MM.1S (cell line): ENCODE measurements around the gene STEEP1.

Source experiments
- DNase-seq: peaks from one replicate; pipeline ENCODE4 v3.0.0-alpha.2; 2015
- H2AFZ ChIP-seq: fragments of 300-600 bp; sonication (generic); 2 replicates; pipeline ENCODE4 v1.6.0; 2016; ENCODE audit warnings: antibody characterized with exemption, low read length
- H3F3A ChIP-seq: fragments of 300-600 bp; sonication (generic); 2 replicates; pipeline ENCODE4 v1.6.1; 2016; ENCODE audit warnings: mild to moderate bottlenecking, antibody characterized with exemption, low read length, moderate library complexity, mixed read lengths; ENCODE audit not compliant: insufficient read depth
- H3K27ac ChIP-seq: fragments of 300-600 bp; sonication (generic); 2 replicates; pipeline ENCODE4 v1.5.1; 2016; ENCODE audit warnings: mild to moderate bottlenecking, low read length
- H3K27me3 ChIP-seq: fragments of 300-600 bp; sonication (generic); replicated peaks from 2 replicates; pipeline ENCODE4 v1.6.0; 2016; ENCODE audit warnings: low read length; ENCODE audit not compliant: insufficient read depth
- H3K36me3 ChIP-seq: fragments of 300-600 bp; sonication (generic); replicated peaks from 2 replicates; pipeline ENCODE4 v1.6.1; 2016; ENCODE audit warnings: mild to moderate bottlenecking, low read length, mixed read lengths; ENCODE audit not compliant: insufficient read depth
- H3K4me1 ChIP-seq: fragments of 300-600 bp; sonication (generic); 2 replicates; pipeline ENCODE4 v1.6.1; 2016; ENCODE audit warnings: low read length, mixed read lengths
- H3K4me2 ChIP-seq: fragments of 300-600 bp; sonication (generic); 2 replicates; pipeline ENCODE4 v1.6.0; 2016; ENCODE audit warnings: low read depth, low read length
- H3K4me3 ChIP-seq: fragments of 300-600 bp; sonication (generic); 2 replicates; pipeline ENCODE4 v1.5.1; 2016; ENCODE audit warnings: low read length, mixed read lengths
- H3K79me2 ChIP-seq: fragments of 300-600 bp; sonication (generic); 2 replicates; pipeline ENCODE4 v1.6.1; 2016; ENCODE audit warnings: mixed run types, low read length, mixed read lengths
- H3K9ac ChIP-seq: fragments of 300-600 bp; sonication (generic); 2 replicates; pipeline ENCODE4 v1.6.1; 2016; ENCODE audit warnings: low read length, mixed read lengths
- H3K9me2 ChIP-seq: fragments of 300-600 bp; sonication (generic); replicated peaks from 2 replicates; pipeline ENCODE4 v1.6.1; 2016; ENCODE audit warnings: mild to moderate bottlenecking, low read length, mixed read lengths; ENCODE audit not compliant: insufficient read depth
- H3K9me3 ChIP-seq: fragments of 300-600 bp; sonication (generic); replicated peaks from 2 replicates; pipeline ENCODE4 v1.6.1; 2016; ENCODE audit warnings: mild to moderate bottlenecking, low read length, mixed read lengths; ENCODE audit not compliant: insufficient read depth
- H4K20me1 ChIP-seq: fragments of 300-600 bp; sonication (generic); 2 replicates; pipeline ENCODE4 v1.6.1; 2016; ENCODE audit warnings: mild to moderate bottlenecking, low read length, moderate library complexity, mixed read lengths; ENCODE audit not compliant: insufficient read depth
- CTCF ChIP-seq: fragments of 300-600 bp; sonication (generic); IDR thresholded peaks from 2 replicates; pipeline ENCODE4 v1.5.1; 2016; ENCODE audit warnings: antibody characterized with exemption, low read length, mixed read lengths
- EZH2 ChIP-seq: fragments of 300-600 bp; sonication (generic); optimal IDR thresholded peaks from 2 replicates; pipeline ENCODE3; 2017; ENCODE audit warnings: low read depth, mild to moderate bottlenecking, antibody characterized with exemption, low read length, mixed read lengths
- EZH2phosphoT487 ChIP-seq: fragments of 300-600 bp; sonication (generic); IDR thresholded peaks from 2 replicates; pipeline ENCODE4 v1.6.1; 2018; ENCODE audit warnings: antibody characterized with exemption, low read length

Gene STEEP1

GRCh38 chrX:119549327-119550016 lies 15.7 kb downstream of the STEEP1 start:
- H3K4me1 ChIP-seq: no peaks in the 10 kb centered on the region
- no peak overlapping the region for H3K27ac ChIP-seq
- no peaks in the 10 kb centered on the region for H4K20me1 ChIP-seq
- no peaks in the 10 kb centered on the region for H3K9me2 ChIP-seq
- H3K4me3 ChIP-seq: no peak overlapping the region
- no peak overlapping the region for H3K4me2 ChIP-seq
- no peaks in the 10 kb centered on the region for H3K36me3 ChIP-seq
- no peak for DNase-seq
- H3K27me3 ChIP-seq: no peaks in the 10 kb centered on the region
- TF ChIP-seq CTCF (no peak), EZH2 (no peak), EZH2phosphoT487 (no peak)
- H3K9me3 ChIP-seq: no peaks in the 10 kb centered on the region
- no peak overlapping the region for H3K9ac ChIP-seq
- H3K79me2 ChIP-seq: peaks cover 21% of the 10 kb centered on the region
- no peaks in the 10 kb centered on the region for H3F3A ChIP-seq
- H2AFZ ChIP-seq: no peak overlapping the region

GRCh38 chrX:119541188-119541587 lies 24.0 kb downstream of the STEEP1 start:
- H3K9me3 ChIP-seq: no peaks in the 10 kb centered on the region
- H4K20me1 ChIP-seq: no peaks in the 10 kb centered on the region
- H3K4me3 ChIP-seq: no peak overlapping the region
- H3F3A ChIP-seq: no peaks in the 10 kb centered on the region
- no peaks in the 10 kb centered on the region for H3K27me3 ChIP-seq
- no peaks in the 10 kb centered on the region for H3K9me2 ChIP-seq
- no peak overlapping the region for H3K27ac ChIP-seq
- no peak overlapping the region for H3K9ac ChIP-seq
- DNase-seq: no peak
- no peak overlapping the region for H2AFZ ChIP-seq
- no peak overlapping the region for H3K4me2 ChIP-seq
- TF ChIP-seq EZH2 (no peak), CTCF (no peak), EZH2phosphoT487 (no peak)
- no peaks in the 10 kb centered on the region for H3K79me2 ChIP-seq
- H3K36me3 ChIP-seq: no peaks in the 10 kb centered on the region
- H3K4me1 ChIP-seq: no peaks in the 10 kb centered on the region

- Histone ChIP-seq H3K36me3 (no peaks in the 10 kb centered on the region), H3K79me2 (no peaks in the 10 kb centered on the region), H3K9ac (no peak overlapping the region), H3K9me2 (no peaks in the 10 kb centered on the region), H3K9me3 (no peaks in the 10 kb centered on the region), H3F3A (no peaks in the 10 kb centered on the region), H3K4me3 (no peak overlapping the region), H3K27ac (no peak overlapping the region), H3K4me1 (no peaks in the 10 kb centered on the region), H4K20me1 (no peaks in the 10 kb centered on the region), H3K27me3 (no peaks in the 10 kb centered on the region), H2AFZ (no peak overlapping the region), H3K4me2 (no peak overlapping the region)
- no peak for DNase-seq
- TF ChIP-seq EZH2phosphoT487: no peak
- TF ChIP-seq CTCF: no peak
- TF ChIP-seq EZH2: no peak
Measured at GRCh38 chrX:119539872-119540271, 25.3 kb downstream of the STEEP1 start.
